Natural killer cell (primary cell): ENCODE data around the gene BCL2. TPM values are rescaled to one million over a fixed set of nuclear protein-coding genes. Genes with fewer than 3 reads are reported as not detected.

Experiments
- ATAC-seq, 3 donors: fragments of 150-1000 bp in 2 of 3; fragments of 200-7000 bp in 1 of 3; cut with Tn5 transposase; 1 replicate in 1 of 3; 2 replicates in 2 of 3; pipeline ENCODE4 v1.10.0; 2021; ENCODE audit warnings: mild to moderate bottlenecking in 2 of 3, moderate library complexity in 2 of 3
- DNase-seq, 2 donors: peaks; one replicate each; pipeline versions ENCODE4 v3.0.0 to v3.0.0-alpha.2; 2013 to 2021; ENCODE audit warnings: mixed read lengths in 1 of 2
- H3K27ac ChIP-seq: one replicate; pipeline ENCODE4 v1.5.1; 2013; ENCODE audit warnings: mild to moderate bottlenecking, low read length
- H3K27me3 ChIP-seq: one replicate; pipeline ENCODE4 v1.6.1; 2013; ENCODE audit warnings: low read length; ENCODE audit not compliant: control insufficient read depth, insufficient read depth
- H3K36me3 ChIP-seq: one replicate; pipeline ENCODE4 v1.6.1; 2013; ENCODE audit warnings: low read length; ENCODE audit not compliant: control insufficient read depth, insufficient read depth
- H3K4me1 ChIP-seq: one replicate; pipeline ENCODE4 v1.6.1; 2013; ENCODE audit warnings: low read length; ENCODE audit not compliant: control insufficient read depth, insufficient read depth
- H3K4me3 ChIP-seq: one replicate; pipeline ENCODE4 v1.5.1; 2013; ENCODE audit warnings: low read length
- H3K9me3 ChIP-seq: one replicate; pipeline ENCODE4 v1.6.1; 2013; ENCODE audit warnings: low read length; ENCODE audit not compliant: control insufficient read depth, insufficient read depth
- H3K27ac Mint-ChIP-seq, 2 donors: one replicate each; pipeline ENCODE4 v1.8.0; 2022; ENCODE audit warnings: mild to moderate bottlenecking in 2 of 2, mixed read lengths in 2 of 2, moderate library complexity in 1 of 2
- H3K27me3 Mint-ChIP-seq, 2 donors: one replicate each; pipeline ENCODE4 v1.8.0; 2022; ENCODE audit warnings: low read depth in 2 of 2, mixed read lengths in 2 of 2
- H3K36me3 Mint-ChIP-seq: one replicate; pipeline ENCODE4 v1.8.0; 2022; ENCODE audit warnings: mixed read lengths
- H3K4me1 Mint-ChIP-seq, 2 donors: one replicate each; pipeline ENCODE4 v1.8.0; 2022; ENCODE audit warnings: mixed read lengths in 2 of 2
- H3K4me3 Mint-ChIP-seq: one replicate; pipeline ENCODE4 v1.8.0; 2022; ENCODE audit warnings: mild to moderate bottlenecking, moderate library complexity, mixed read lengths
- H3K9me3 Mint-ChIP-seq, 2 donors: one replicate each; pipeline ENCODE4 v1.8.0; 2022; ENCODE audit warnings: mixed read lengths in 2 of 2
- CTCF ChIP-seq: fragments of 200-600 bp; IDR thresholded peaks from one replicate; pipeline ENCODE4 v1.8.0; 2022; ENCODE audit warnings: antibody characterized with exemption
- WGBS: methylation state at CpG from one replicate; pipeline ENCODE4 v1.1.7; 2013; ENCODE audit warnings: missing lambda C conversion rate; ENCODE audit not compliant: insufficient coverage; 5-methylcytosine and 5-hydroxymethylcytosine counted together
- intact Hi-C: fragments of 100-400 bp; cut with micrococcal nuclease; formaldehyde crosslinking; loops from one replicate; pipeline ENCODE4 v1.14.2; 2022
- total RNA-seq, 4 donors: library from RNA; stranded (reverse); fragments of 120-200 nt in 1 of 4; gene quantifications; one replicate each; pipeline versions ENCODE4 v1.2.3 to v1.2.4, GENCODE V29; 2013 to 2022

BCL2 gene
- total RNA-seq, 3 donors from 2014 or later (not counting 1 experiment from before 2014, with no cell fraction given) = 28.2 to 64.2 (median 33.4) TPM

- no peak overlapping the region for H3K4me3 Mint-ChIP-seq
Observed at GRCh38 chr18:63131959-63132818, 187.4 kb downstream of the BCL2 start.

GRCh38 chr18:63131106-63131958, 188.2 kb downstream of the BCL2 start:
- Mint-ChIP-seq H3K4me3 (no peak overlapping the region), H3K27me3 (no peaks in the 10 kb centered on the region), H3K36me3 (no peaks in the 10 kb centered on the region), H3K9me3 (no peaks in the 10 kb centered on the region), H3K4me1 (peaks cover 18 to 32% of the 10 kb centered on the region in 2 donors), H3K27ac (peak overlapping the region in 1 of 2 donors; percentile 60)
- intact Hi-C loops = loop anchor here (1.0 to 5.0 kb wide), 6 partner anchors 23 to 308 kb away; partner anchors contain the start of gene VPS4B
- DNase-seq (peak; percentile 33 to 81), ATAC-seq (peak; percentile 62 to 90 (median 71))
- Histone ChIP-seq H3K36me3 (peaks cover 8% of the 10 kb centered on the region), H3K27ac (peak overlapping the region; percentile 4), H3K9me3 (no peaks in the 10 kb centered on the region), H3K4me1 (peaks cover 6% of the 10 kb centered on the region), H3K4me3 (no peak overlapping the region), H3K27me3 (no peaks in the 10 kb centered on the region)
- TF ChIP-seq CTCF = peak; percentile 79
- WGBS = 74% methylated on average over 5 of the region's 8 CpGs

More at GRCh38 chr18:63131959-63132818, 187.4 kb downstream of the BCL2 start:
- H3K27me3 ChIP-seq = no peaks in the 10 kb centered on the region
- no peaks in the 10 kb centered on the region for H3K36me3 Mint-ChIP-seq
- DNase-seq (peak in 1 of 2 donors; percentile 25), ATAC-seq (no peak)
- H3K9me3 ChIP-seq = no peaks in the 10 kb centered on the region
- intact Hi-C loops = loop anchor here (1.0 to 5.0 kb wide), 6 partner anchors 23 to 307 kb away; partner anchors contain the start of gene VPS4B
- peaks cover 6% of the 10 kb centered on the region for H3K4me1 ChIP-seq
- peaks cover 23 to 34% of the 10 kb centered on the region in 2 donors for H3K4me1 Mint-ChIP-seq
- H3K36me3 ChIP-seq = peaks cover 4% of the 10 kb centered on the region
- H3K27ac Mint-ChIP-seq = no peak overlapping the region
- WGBS = 93% methylated on average over 11 of the region's 13 CpGs
- no peak overlapping the region for H3K4me3 ChIP-seq
- no peak overlapping the region for H3K27ac ChIP-seq
- no peaks in the 10 kb centered on the region for H3K9me3 Mint-ChIP-seq
- no peak for TF ChIP-seq CTCF
- no peaks in the 10 kb centered on the region for H3K27me3 Mint-ChIP-seq

- intact Hi-C loops = loop anchor here (2.0 to 5.0 kb wide), 2 partner anchors 25 to 292 kb away; partner anchors contain the start of gene VPS4B
- Histone ChIP-seq H3K36me3 (peaks cover 9% of the 10 kb centered on the region), H3K27me3 (no peaks in the 10 kb centered on the region), H3K4me3 (no peak overlapping the region), H3K4me1 (peaks cover 6% of the 10 kb centered on the region), H3K9me3 (no peaks in the 10 kb centered on the region), H3K27ac (no peak overlapping the region)
- TF ChIP-seq CTCF = no peak
- no peak overlapping the region for H3K4me3 Mint-ChIP-seq
- no peak for ATAC-seq
- H3K27me3 Mint-ChIP-seq = no peaks in the 10 kb centered on the region
- peaks cover 6 to 20% of the 10 kb centered on the region in 2 donors for H3K4me1 Mint-ChIP-seq
- H3K36me3 Mint-ChIP-seq = no peaks in the 10 kb centered on the region
- H3K27ac Mint-ChIP-seq = no peak overlapping the region
- DNase-seq = no peak
- no peaks in the 10 kb centered on the region for H3K9me3 Mint-ChIP-seq
- 77% methylated on average over 2 of the region's 2 CpGs for WGBS
Observed at GRCh38 chr18:63130176-63130575, 189.4 kb downstream of the BCL2 start.
